Measurements from ENCODE around the gene AFG1L.
"Not testable (repeated sequence)": the region's sequence is repeated elsewhere in the genome, so short reads cannot be mapped to it uniquely, and the experiment has no call there.

AFG1L gene

GRCh38 chr6:108294727-108295625, at the start of gene AFG1L:
Gene AFG1L, plus strand, starts transcription at chr6:108295054. Its CDS starts 26 bp downstream, at chr6:108295080.
- peak; percentile 89 for DNase-seq

GRCh38 chr6:108245095-108245494, 49.8 kb upstream of the AFG1L start:
- DNase-seq: not testable (repeated sequence)

DNA sequence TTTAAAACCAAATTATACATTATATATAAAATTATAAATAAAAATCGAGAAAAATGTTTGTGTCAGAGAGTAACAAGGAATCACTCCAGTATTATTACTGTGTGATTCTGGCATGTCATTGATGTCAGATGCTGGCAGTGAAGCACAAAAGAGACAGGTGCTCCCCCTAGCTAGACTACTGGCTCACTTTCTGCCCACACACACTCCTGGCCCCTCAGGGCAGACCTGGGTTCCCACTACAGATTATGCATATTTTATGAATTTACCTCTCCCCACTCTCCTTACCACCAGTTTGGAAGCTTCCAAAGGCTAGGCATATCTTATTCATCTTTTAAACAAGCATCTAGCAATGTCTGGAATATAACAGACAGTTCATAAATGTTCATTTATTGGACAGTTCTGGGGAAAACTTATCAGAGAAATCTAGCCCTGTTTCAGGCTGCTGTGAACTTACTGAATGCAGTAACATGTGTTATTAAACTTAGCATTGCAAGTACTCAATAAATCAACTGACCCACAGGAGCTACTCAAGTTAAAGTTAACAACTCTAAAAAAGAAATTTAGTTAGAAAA, 46.8 kb upstream of the AFG1L start:
- no peak for DNase-seq

GRCh38 chr6:108250240-108250866, 44.5 kb upstream of the AFG1L start:
- no peak for DNase-seq

- no peak for DNase-seq
These were observed 43.6 kb upstream of the AFG1L start for GRCh38 chr6:108251252-108251651.

DNA sequence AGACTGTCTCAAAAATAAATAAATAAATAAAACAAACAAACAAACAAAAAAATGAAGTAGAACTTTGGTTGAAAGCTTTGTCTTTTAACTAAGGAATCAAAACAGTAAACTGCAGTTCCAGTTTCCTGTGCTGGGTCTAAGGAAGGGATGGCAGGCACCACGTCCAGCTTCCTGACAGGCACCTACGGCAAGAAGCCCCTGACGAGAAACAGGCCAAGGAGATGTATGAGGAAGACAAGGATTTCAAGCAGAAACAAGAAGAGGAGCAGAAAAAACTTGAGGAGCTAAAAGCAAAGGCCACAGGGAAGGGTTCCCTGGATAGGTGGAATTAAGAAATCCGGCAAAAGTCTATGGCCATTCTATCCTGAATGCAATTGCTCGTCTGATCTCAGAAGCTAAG, 42.8 kb upstream of the AFG1L start:
- DNase-seq: no peak

- DNase-seq: no peak
These were observed 41.6 kb upstream of the AFG1L start for GRCh38 chr6:108253241-108253640.

DNA sequence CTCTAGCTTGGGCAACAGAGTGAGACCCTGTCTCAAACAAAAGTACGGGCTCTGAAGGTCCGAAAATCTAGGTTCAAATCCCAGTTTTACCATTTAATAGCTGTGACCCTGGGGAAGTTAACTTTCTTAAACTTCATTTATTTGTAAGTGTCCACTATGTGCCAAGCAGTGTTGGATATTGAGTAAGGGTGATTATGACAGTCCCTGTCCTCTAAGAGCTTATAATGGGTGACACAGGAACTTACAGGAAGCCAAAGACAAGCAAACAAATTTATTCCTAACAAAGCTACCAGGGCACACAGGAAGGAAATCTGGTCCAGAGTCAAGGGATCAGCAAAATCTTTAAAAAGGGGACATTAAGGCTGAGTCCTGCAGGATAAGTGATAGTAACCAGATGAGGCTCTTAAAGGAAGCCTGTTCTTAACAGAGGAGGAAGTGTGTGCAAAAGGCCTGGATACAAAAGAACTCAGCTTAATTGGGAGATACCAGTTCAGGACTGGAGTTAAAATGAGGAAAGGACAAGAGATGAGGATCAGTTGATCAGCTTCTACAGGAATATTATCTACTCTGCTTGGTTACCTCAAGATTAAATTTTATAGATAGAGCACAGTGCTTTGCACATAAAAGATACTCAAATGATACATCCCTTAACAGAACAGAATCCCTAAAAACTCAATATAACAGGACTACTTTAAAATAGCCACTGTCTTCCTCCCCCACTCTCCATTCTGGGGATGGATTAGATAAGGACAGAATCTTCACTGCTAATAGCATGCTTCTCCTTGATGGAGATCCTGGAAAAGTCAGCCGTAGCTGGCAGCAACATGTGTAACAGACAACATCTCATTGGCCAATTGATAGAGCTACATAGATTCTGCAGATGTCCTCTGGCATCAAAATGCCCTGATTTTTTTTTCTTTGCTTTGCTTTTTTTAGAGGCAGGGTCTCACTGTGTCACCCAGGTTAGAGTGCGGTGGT, 40.1 kb upstream of the AFG1L start:
- DNase-seq: no peak

- DNase-seq: no peak
These were observed 34.6 kb upstream of the AFG1L start for GRCh38 chr6:108260126-108260808.

DNA sequence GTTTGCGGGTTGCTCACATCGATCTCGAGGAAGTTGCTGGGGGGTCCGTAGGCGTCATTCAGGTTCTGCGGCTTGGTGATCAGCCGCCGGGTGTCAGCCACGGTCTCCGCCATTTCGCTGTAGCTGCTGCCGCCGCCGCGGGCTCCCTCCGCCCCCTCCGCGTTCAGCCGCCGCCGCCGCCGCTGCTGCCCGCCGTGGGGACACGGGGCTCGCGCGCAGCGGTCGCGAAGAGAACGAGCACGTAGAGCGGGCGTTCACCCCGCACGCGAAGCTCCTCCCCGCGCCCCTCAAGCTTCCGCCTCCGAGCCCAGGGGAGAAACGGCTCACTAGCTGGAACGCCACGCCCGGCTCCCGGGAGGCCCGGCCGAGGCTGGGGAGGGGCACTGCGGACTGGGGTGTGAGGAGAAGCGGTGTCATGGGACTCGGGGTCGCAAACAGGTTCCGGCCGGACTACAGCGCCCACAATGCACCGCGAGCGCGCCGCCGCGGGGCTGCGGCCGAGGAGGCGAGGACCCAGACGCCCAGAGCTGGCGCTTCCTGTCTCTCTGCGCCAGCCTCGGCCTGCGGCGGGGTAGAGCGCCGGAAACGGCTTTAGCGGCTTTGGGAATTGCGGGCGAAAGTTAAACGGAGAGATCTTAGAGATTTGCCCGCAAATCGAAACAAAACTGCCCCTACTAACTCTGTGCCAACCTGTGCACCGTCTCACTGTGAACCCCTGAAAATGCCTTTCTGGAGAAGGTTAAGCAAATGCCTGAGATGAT, 33.9 kb upstream of the AFG1L start, which contains the start of gene SNX3:
TSS of gene SNX3 (minus strand) at position 232 of the 761 bp plus-strand sequence. CDS start at position 113, 119 bp downstream.
- DNase-seq: peak; percentile 90

GRCh38 chr6:108263371-108263770, 31.5 kb upstream of the AFG1L start:
- DNase-seq: no peak

GRCh38 chr6:108268845-108269244, 26.0 kb upstream of the AFG1L start:
- no peak for DNase-seq

DNA sequence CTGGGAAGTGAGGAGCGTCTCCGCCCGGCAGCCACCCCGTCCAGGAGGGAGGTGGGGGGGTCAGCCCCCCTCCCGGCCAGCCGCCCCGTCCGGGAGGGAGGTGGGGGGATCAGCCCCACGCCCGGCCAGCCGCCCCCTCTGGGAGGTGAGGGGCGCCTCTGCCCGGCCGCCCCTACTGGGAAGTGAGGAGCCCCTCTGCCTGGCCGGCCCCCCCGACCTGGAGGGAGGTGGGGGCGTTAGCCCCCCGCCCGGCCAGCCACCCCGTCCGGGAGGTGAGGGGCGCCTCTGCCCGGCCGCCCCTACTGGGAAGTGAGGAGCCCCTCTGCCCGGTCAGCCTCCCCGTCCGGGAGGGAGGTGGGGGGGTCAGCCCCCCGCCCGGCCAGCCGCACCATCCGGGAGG, 24.9 kb upstream of the AFG1L start:
- DNase-seq: not testable (repeated sequence)

DNA sequence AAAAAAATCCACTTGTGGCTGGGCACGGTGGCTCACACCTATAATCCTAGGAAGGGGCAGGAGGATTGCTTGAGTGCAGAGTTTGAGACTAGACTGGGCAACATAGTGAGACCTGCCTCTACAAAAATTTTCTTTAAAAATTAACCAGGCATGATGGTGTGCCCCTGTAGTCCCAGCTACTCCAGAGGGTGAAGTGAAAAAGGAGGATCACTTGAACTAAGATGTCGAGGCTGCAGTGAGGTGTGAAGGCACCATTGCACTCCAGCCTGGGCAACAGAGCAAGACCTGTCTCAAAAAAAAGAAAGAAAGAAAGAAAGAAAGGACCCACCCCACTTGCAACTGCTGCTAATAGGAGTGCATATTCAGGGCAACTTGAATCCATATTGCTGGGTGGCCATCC, 20.3 kb upstream of the AFG1L start:
- DNase-seq: no peak

DNA sequence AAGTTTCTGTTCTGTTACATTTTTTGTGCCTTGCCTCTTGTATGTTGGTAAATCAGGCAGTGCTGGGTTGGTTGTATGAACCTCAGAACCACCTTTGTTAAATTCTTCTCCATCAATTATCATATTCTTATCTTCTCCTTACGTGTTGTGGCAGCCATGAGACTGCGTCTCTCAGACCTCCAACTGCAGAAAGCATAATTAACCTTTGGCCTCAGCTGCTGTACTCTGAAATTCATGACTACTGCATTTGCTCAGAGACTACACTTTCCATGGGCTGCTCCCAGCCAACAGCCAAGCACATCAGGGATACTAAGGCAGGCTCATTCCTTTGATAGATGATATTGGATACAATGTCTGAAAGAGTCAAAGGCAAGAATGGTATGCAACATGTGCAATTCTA, 18.9 kb upstream of the AFG1L start:
- no peak for DNase-seq

DNA sequence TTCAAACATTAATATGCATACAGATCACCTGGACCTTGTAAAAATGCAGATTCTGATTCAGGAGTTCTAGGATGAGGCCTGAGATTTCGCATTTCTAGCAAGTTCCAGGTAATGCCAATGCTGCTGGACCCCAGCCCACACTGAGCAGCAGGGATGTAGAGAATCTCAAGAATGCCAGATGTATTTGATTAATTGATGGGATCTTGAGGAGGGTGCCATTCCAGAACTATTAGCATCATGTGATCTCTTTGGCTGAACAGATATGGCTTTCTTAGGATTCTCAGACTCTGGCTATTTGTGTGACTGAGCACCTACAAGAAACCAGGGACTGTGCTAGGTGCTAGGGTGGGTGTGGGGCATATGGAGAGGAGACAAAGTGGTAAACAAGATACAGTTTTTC, 17.6 kb upstream of the AFG1L start:
- no peak for DNase-seq

GRCh38 chr6:108277831-108278230, 17.0 kb upstream of the AFG1L start:
- no peak for DNase-seq

- DNase-seq: no peak
These were observed 9.5 kb upstream of the AFG1L start for GRCh38 chr6:108285381-108285780.

DNA sequence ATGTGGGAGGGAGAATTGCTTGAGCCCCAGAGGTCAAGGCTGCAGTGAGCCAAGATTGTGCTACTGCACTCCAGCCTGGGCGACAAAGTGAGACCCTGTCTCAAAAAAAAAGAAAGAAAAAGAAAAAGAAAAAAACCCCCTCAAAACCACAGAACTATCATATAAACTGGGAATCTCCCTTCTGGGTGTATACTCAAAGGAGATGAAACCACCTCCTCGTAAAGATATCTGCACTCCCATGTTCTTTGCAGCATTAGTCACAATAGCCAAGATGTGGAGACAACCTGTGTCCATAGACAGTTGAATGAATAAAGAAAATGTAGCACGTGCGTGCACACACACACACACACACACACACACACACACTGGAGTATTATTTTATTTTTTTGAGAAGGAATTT, 8.5 kb upstream of the AFG1L start:
- DNase-seq: no peak

DNA sequence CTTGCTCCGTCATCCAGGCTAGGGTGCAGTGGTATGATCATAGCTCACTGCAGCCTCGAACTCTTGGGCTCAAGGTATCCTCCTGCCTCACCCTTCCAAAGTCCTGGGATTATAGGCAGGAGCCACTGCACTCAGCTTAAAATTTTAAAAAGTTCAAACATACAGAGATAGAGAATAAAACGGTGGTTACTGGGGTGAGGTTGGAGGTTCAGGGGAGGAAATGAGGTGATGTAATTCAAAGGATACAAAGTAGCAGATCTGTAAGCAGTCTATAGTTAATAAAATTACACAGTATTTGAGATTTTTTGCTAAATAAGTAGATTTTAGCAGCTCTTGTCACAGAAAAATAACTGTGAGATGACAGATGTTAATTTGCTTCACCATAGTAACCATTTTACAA, 7.5 kb upstream of the AFG1L start:
- no peak for DNase-seq

GRCh38 chr6:108288742-108289141, 6.1 kb upstream of the AFG1L start:
- no peak for DNase-seq
